Activated naive CD4-positive, alpha-beta T cell treated with anti-CD3 and anti-CD28 coated beads, Interleukin-2, amount 10 ng/mL, durations not matched to agents 7 days and 5 days (primary cell): Measurements from ENCODE around the gene GALNT7.

Experiments used
- CTCF ChIA-PET: fragments of 350-600 bp; sonication (Branson Sonifier 250); formaldehyde crosslinking; loops from one replicate; lab custom pipeline; 2021; ENCODE audit warnings: antibody characterized with exemption; lab: Charles Lee
- DNase-seq: peaks from one replicate; pipeline ENCODE4 v3.0.0-alpha.2; 2020
- H3K27ac Mint-ChIP-seq: one replicate; pipeline ENCODE4 v1.8.0; 2021; ENCODE audit warnings: mild to moderate bottlenecking, moderate library complexity, mixed read lengths
- H3K27me3 Mint-ChIP-seq: one replicate; pipeline ENCODE4 v1.8.0; 2021; ENCODE audit warnings: mild to moderate bottlenecking, mixed read lengths
- H3K36me3 Mint-ChIP-seq: one replicate; pipeline ENCODE4 v1.8.0; 2021; ENCODE audit warnings: mixed read lengths
- H3K4me1 Mint-ChIP-seq: one replicate; pipeline ENCODE4 v1.8.0; 2021; ENCODE audit warnings: mixed read lengths
- H3K4me3 Mint-ChIP-seq: one replicate; pipeline ENCODE4 v1.8.0; 2021; ENCODE audit warnings: mild to moderate bottlenecking, moderate library complexity, mixed read lengths
- H3K9me3 Mint-ChIP-seq: one replicate; pipeline ENCODE4 v1.8.0; 2021; ENCODE audit warnings: mixed read lengths

GALNT7 gene

GRCh38 chr4:173277340-173277739, 108.7 kb downstream of the GALNT7 start:
- no peak for DNase-seq
- CTCF ChIA-PET = interaction anchor here (0.9 to 2.9 kb wide), 3 partner anchors 11 to 24 kb away, joined by 3 to 8 read pairs (median 3); no protein-coding TSS in a partner anchor
- no peak overlapping the region for H3K27ac Mint-ChIP-seq
- H3K9me3 Mint-ChIP-seq = peaks cover 5% of the 10 kb centered on the region
- no peak overlapping the region for H3K4me3 Mint-ChIP-seq
- no peaks in the 10 kb centered on the region for H3K36me3 Mint-ChIP-seq
- H3K27me3 Mint-ChIP-seq = no peaks in the 10 kb centered on the region
- H3K4me1 Mint-ChIP-seq = no peaks in the 10 kb centered on the region

- H3K27ac Mint-ChIP-seq = no peak overlapping the region
- CTCF ChIA-PET = interaction anchor here (1.5 to 3.1 kb wide), 2 partner anchors 21 to 267 kb away, joined by 4 to 12 read pairs; no protein-coding TSS in a partner anchor
- DNase-seq = no peak
- H3K9me3 Mint-ChIP-seq = peaks cover 11% of the 10 kb centered on the region
- no peak overlapping the region for H3K4me3 Mint-ChIP-seq
- H3K36me3 Mint-ChIP-seq = peaks cover 2% of the 10 kb centered on the region
- no peaks in the 10 kb centered on the region for H3K4me1 Mint-ChIP-seq
- H3K27me3 Mint-ChIP-seq = no peaks in the 10 kb centered on the region
These were observed 112.4 kb downstream of the GALNT7 start for GRCh38 chr4:173280998-173281397.

GRCh38 chr4:173281406-173282255, 113.0 kb downstream of the GALNT7 start:
- H3K27me3 Mint-ChIP-seq = no peaks in the 10 kb centered on the region
- no peaks in the 10 kb centered on the region for H3K4me1 Mint-ChIP-seq
- CTCF ChIA-PET = interaction anchor here (1.2 to 3.1 kb wide), 4 partner anchors 20 to 268 kb away, joined by 4 to 12 read pairs (median 4); no protein-coding TSS in a partner anchor
- no peak overlapping the region for H3K27ac Mint-ChIP-seq
- H3K9me3 Mint-ChIP-seq = peaks cover 15% of the 10 kb centered on the region
- no peak overlapping the region for H3K4me3 Mint-ChIP-seq
- H3K36me3 Mint-ChIP-seq = peaks cover 3% of the 10 kb centered on the region
- no peak for DNase-seq

DNA sequence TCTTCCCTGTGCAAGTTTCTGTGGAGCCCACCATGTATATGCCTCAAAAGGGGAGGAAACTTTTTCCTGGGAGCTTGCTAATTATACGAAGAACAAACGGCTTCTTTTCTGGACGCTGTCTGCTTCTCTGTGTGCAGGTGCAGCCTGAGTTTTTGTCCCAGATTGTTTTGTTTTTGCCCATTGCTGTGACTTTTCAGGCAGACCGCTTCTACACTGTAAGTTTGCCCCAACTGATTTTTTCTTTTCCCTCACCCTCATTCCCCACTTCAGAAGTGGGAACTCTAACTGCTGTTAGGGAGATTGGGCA, 113.6 kb downstream of the GALNT7 start:
- H3K4me1 Mint-ChIP-seq = no peaks in the 10 kb centered on the region
- H3K9me3 Mint-ChIP-seq = peaks cover 19% of the 10 kb centered on the region
- no peaks in the 10 kb centered on the region for H3K27me3 Mint-ChIP-seq
- CTCF ChIA-PET = interaction anchor here (1.2 to 3.1 kb wide), 3 partner anchors 19 to 269 kb away, joined by 4 to 12 read pairs (median 4); no protein-coding TSS in a partner anchor
- DNase-seq = no peak
- no peak overlapping the region for H3K27ac Mint-ChIP-seq
- peaks cover 6% of the 10 kb centered on the region for H3K36me3 Mint-ChIP-seq
- no peak overlapping the region for H3K4me3 Mint-ChIP-seq

DNA sequence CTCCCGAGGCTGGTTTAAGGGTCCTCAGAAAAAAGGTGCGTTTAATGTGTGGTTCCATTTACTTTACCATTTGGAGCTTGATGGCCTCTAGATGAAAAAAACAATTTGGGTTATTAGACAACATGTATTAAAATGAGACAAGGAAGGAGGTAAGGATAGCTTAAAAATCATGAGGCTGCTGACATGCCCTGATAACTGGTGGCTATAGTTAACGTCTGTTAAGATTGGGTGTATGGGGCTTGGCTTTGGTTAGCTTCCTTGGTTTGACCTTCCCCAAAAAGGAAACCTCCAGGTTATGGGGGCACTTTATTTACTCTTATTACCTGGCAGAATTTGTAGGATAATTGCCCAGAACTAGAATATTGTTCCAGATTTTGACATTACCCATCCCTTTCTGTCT, 114.0 kb downstream of the GALNT7 start:
- DNase-seq = no peak
- Mint-ChIP-seq H3K27ac (no peak overlapping the region), H3K27me3 (no peaks in the 10 kb centered on the region), H3K9me3 (peaks cover 23% of the 10 kb centered on the region), H3K4me3 (no peak overlapping the region), H3K4me1 (no peaks in the 10 kb centered on the region), H3K36me3 (peaks cover 6% of the 10 kb centered on the region)
- CTCF ChIA-PET = interaction anchor here (1.2 to 3.1 kb wide), 4 partner anchors 19 to 269 kb away, joined by 3 to 12 read pairs (median 4); no protein-coding TSS in a partner anchor

GRCh38 chr4:173284463-173284862, 115.9 kb downstream of the GALNT7 start:
- Mint-ChIP-seq H3K9me3 (peaks cover 24% of the 10 kb centered on the region), H3K4me1 (peaks cover 12% of the 10 kb centered on the region), H3K4me3 (no peak overlapping the region), H3K27me3 (no peaks in the 10 kb centered on the region), H3K36me3 (peaks cover 6% of the 10 kb centered on the region), H3K27ac (no peak overlapping the region)
- DNase-seq = no peak
- CTCF ChIA-PET = interaction anchor here (0.9 kb wide), 1 partner anchor 170 kb away, joined by 3 read pairs; no protein-coding TSS in a partner anchor

- Mint-ChIP-seq H3K9me3 (peaks cover 21% of the 10 kb centered on the region), H3K27me3 (no peaks in the 10 kb centered on the region), H3K27ac (no peak overlapping the region), H3K4me3 (no peak overlapping the region), H3K36me3 (peaks cover 6% of the 10 kb centered on the region), H3K4me1 (peaks cover 17% of the 10 kb centered on the region)
- no peak for DNase-seq
- CTCF ChIA-PET = interaction anchor here (1.0 to 4.2 kb wide), 9 partner anchors 8 to 274 kb away, joined by 3 to 18 read pairs (median 3); no protein-coding TSS in a partner anchor
These were observed 118.9 kb downstream of the GALNT7 start for GRCh38 chr4:173287486-173287885.

- Mint-ChIP-seq H3K4me1 (peaks cover 17% of the 10 kb centered on the region), H3K27ac (no peak overlapping the region), H3K36me3 (peaks cover 6% of the 10 kb centered on the region), H3K4me3 (no peak overlapping the region), H3K27me3 (no peaks in the 10 kb centered on the region), H3K9me3 (peaks cover 20% of the 10 kb centered on the region)
- DNase-seq = peak; percentile 79
- CTCF ChIA-PET = interaction anchor here (0.8 to 4.2 kb wide), 9 partner anchors 9 to 162 kb away, joined by 3 to 18 read pairs (median 3); no protein-coding TSS in a partner anchor
These were observed 119.7 kb downstream of the GALNT7 start for GRCh38 chr4:173288296-173288695.

GRCh38 chr4:173288698-173289352, 120.2 kb downstream of the GALNT7 start:
- CTCF ChIA-PET = interaction anchor here (0.8 to 4.2 kb wide), 11 partner anchors 10 to 162 kb away, joined by 3 to 14 read pairs (median 3); no protein-coding TSS in a partner anchor
- Mint-ChIP-seq H3K4me1 (peaks cover 17% of the 10 kb centered on the region), H3K27me3 (no peaks in the 10 kb centered on the region), H3K36me3 (peaks cover 6% of the 10 kb centered on the region), H3K27ac (peak overlapping the region; percentile 38), H3K9me3 (peaks cover 20% of the 10 kb centered on the region), H3K4me3 (peak overlapping the region; percentile 66)
- no peak for DNase-seq

DNA sequence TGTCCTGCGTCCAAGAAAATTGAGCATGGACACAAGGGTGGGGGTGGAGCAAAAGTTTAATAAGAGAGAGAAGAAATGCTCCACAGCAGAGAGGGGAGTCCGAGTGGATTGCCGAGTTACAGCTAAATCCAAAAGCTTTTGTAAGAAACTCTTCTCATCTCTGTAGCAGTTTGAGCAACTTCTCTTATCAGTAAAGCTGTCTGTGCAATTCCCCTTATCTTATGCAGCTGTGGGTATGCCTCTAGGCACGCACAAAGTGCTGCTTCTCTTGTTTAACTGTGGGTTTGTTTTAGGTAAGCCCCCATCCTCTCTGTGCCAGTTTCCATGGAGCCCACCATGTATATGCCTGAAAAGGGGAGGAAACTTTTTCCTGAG, 120.7 kb downstream of the GALNT7 start:
- DNase-seq = no peak
- peak overlapping the region; percentile 38 for H3K27ac Mint-ChIP-seq
- H3K36me3 Mint-ChIP-seq = peaks cover 6% of the 10 kb centered on the region
- H3K4me1 Mint-ChIP-seq = peaks cover 17% of the 10 kb centered on the region
- H3K4me3 Mint-ChIP-seq = peak overlapping the region; percentile 66
- no peaks in the 10 kb centered on the region for H3K27me3 Mint-ChIP-seq
- CTCF ChIA-PET = interaction anchor here (0.9 to 1.7 kb wide), 4 partner anchors 10 to 127 kb away, joined by 3 to 13 read pairs (median 4); no protein-coding TSS in a partner anchor
- peaks cover 20% of the 10 kb centered on the region for H3K9me3 Mint-ChIP-seq

- no peak overlapping the region for H3K4me3 Mint-ChIP-seq
- no peaks in the 10 kb centered on the region for H3K27me3 Mint-ChIP-seq
- CTCF ChIA-PET = interaction anchor here (0.7 to 3.2 kb wide), 4 partner anchors 10 to 125 kb away, joined by 3 to 41 read pairs (median 4); no protein-coding TSS in a partner anchor
These were observed 123.3 kb downstream of the GALNT7 start for GRCh38 chr4:173291899-173292298.

DNA sequence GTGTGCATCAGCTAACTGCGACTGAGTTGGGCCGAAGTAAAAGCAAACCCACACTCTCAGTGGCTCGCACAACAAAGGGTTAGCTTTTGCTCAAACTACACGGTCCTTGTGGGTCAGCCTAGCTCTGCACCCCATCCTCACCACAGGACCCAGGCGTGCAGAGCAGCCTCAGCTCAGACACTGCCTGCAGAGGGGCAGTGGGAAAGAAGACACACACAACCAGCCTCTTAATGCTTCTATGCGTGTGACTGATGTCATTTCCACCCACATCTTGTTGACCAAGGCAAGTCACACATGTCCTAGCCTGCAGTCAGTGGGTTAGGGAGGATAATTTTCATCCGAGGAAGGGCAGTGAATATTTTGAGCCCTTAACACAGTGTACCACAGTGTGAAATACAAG, 125.1 kb downstream of the GALNT7 start:
- DNase-seq = no peak
- no peaks in the 10 kb centered on the region for H3K9me3 Mint-ChIP-seq
- H3K4me3 Mint-ChIP-seq = no peak overlapping the region
- H3K27ac Mint-ChIP-seq = no peak overlapping the region
- no peaks in the 10 kb centered on the region for H3K36me3 Mint-ChIP-seq
- CTCF ChIA-PET = interaction anchor here (0.6 to 3.2 kb wide), 3 partner anchors 8 to 25 kb away, joined by 3 to 41 read pairs (median 4); no protein-coding TSS in a partner anchor
- peaks cover 13% of the 10 kb centered on the region for H3K4me1 Mint-ChIP-seq
- H3K27me3 Mint-ChIP-seq = no peaks in the 10 kb centered on the region

More at GRCh38 chr4:173291899-173292298, 123.3 kb downstream of the GALNT7 start:
- no peaks in the 10 kb centered on the region for H3K36me3 Mint-ChIP-seq
- no peak for DNase-seq
- H3K4me1 Mint-ChIP-seq = peaks cover 17% of the 10 kb centered on the region
- no peak overlapping the region for H3K27ac Mint-ChIP-seq
- peaks cover 6% of the 10 kb centered on the region for H3K9me3 Mint-ChIP-seq

DNA sequence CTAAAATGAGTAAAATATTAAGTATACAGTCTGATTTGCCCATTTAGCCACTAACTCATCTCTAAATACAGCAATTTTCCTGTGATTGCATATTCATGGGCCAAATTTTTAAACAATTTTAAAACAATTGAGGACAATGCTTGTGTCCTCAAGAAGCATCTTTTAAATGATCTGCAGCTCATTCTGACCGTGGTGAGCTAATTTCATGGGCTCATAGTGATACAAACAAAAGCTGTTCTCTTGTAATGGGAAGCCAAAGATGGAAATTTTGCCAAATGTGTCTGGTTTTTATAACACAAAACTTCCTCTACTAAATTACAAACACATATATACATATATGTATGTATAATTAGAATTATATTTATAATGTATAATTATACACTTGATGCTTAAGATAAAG, 125.8 kb downstream of the GALNT7 start:
- CTCF ChIA-PET = no interaction called here
- H3K27ac Mint-ChIP-seq = no peak overlapping the region
- no peak for DNase-seq

More for the DNA sequence above, 125.8 kb downstream of the GALNT7 start:
- H3K4me3 Mint-ChIP-seq = no peak overlapping the region
- H3K4me1 Mint-ChIP-seq = peaks cover 5% of the 10 kb centered on the region
- no peaks in the 10 kb centered on the region for H3K27me3 Mint-ChIP-seq
- H3K36me3 Mint-ChIP-seq = no peaks in the 10 kb centered on the region
- H3K9me3 Mint-ChIP-seq = no peaks in the 10 kb centered on the region
